RWPE1 (cell line): ENCODE measurements around the gene PLAU.
A peak's percentile ranks its signal among the peaks of the same experiment; 100 is the strongest.
"Not testable (repeated sequence)": the region's sequence is repeated elsewhere in the genome, so short reads cannot be mapped to it uniquely, and the experiment has no call there.

Experiments used
- CTCF ChIA-PET: fragments of 350-600 bp; sonication (Branson Sonifier 250); formaldehyde crosslinking; extraction: SDS; loops from one replicate; lab custom pipeline; 2021; lab: Yijun Ruan, JAX
- POLR2A ChIA-PET: fragments of 400-600 bp; formaldehyde crosslinking; extraction: SDS; loops from one replicate; lab custom pipeline; 2020; ENCODE audit warnings: antibody characterized with exemption; ENCODE audit not compliant: low non-redundant PET; lab: Yijun Ruan, JAX
- DNase-seq: peaks from one replicate; pipeline ENCODE4 v3.0.0; 2012; ENCODE audit warnings: low spot score
- H3K27ac ChIP-seq: fragments of 450-650 bp; 2 replicates; pipeline ENCODE4 v1.5.1; 2017
- TF ChIP-seq, protein P1 (sequence below): fragments of 450-650 bp; conservative IDR thresholded peaks from 2 replicates; pipeline ENCODE4 v1.5.1; 2017; ENCODE audit warnings: low read depth, mild to moderate bottlenecking

The PLAU gene

GRCh38 chr10:73962386-73962785, 51.5 kb downstream of the PLAU start:
- CTCF ChIA-PET: interaction anchor here (0.5 kb wide), 1 partner anchor 98 kb away, joined by 4 read pairs; no protein-coding TSS in a partner anchor
- DNase-seq: no peak
- no peak overlapping the region for H3K27ac ChIP-seq
- POLR2A ChIA-PET: interaction anchor here (0.6 kb wide), 1 partner anchor 46 kb away, joined by 3 read pairs; no protein-coding TSS in a partner anchor
- TF ChIP-seq, protein P1, sequence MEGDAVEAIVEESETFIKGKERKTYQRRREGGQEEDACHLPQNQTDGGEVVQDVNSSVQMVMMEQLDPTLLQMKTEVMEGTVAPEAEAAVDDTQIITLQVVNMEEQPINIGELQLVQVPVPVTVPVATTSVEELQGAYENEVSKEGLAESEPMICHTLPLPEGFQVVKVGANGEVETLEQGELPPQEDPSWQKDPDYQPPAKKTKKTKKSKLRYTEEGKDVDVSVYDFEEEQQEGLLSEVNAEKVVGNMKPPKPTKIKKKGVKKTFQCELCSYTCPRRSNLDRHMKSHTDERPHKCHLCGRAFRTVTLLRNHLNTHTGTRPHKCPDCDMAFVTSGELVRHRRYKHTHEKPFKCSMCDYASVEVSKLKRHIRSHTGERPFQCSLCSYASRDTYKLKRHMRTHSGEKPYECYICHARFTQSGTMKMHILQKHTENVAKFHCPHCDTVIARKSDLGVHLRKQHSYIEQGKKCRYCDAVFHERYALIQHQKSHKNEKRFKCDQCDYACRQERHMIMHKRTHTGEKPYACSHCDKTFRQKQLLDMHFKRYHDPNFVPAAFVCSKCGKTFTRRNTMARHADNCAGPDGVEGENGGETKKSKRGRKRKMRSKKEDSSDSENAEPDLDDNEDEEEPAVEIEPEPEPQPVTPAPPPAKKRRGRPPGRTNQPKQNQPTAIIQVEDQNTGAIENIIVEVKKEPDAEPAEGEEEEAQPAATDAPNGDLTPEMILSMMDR: no peak

DNA sequence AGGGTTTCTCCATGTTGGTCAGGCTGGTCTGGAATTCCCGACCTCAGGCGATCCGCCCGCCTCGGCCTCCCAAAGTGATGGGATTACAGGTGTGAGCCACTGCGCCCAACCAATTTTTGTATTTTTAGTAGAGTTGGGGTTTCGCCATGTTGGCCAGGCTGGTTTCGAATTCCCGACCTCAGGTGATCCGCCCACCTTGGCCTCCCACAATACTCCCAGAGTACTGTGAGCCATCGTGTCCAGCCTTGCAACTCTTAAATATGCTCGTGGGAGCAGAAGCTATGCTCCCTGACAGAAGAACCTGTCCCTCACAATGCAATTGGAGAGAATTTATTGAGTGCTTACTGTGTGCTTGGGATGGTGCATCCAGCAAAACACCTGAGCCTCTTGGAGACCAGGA, 52.6 kb downstream of the PLAU start:
- CTCF ChIA-PET, DNase-seq, POLR2A ChIA-PET, H3K27ac ChIP-seq: not testable (repeated sequence)

- POLR2A ChIA-PET: no interaction called here
- DNase-seq: no peak
- TF ChIP-seq, protein P1: no peak
- CTCF ChIA-PET: interaction anchor here (0.6 kb wide), 2 partner anchors 85 to 129 kb away, joined by 3 to 5 read pairs; no protein-coding TSS in a partner anchor
- H3K27ac ChIP-seq: peak overlapping the region; percentile 88; the same call in 1 of the 2 replicates
Observed at GRCh38 chr10:73964743-73965142, 53.8 kb downstream of the PLAU start.

DNA sequence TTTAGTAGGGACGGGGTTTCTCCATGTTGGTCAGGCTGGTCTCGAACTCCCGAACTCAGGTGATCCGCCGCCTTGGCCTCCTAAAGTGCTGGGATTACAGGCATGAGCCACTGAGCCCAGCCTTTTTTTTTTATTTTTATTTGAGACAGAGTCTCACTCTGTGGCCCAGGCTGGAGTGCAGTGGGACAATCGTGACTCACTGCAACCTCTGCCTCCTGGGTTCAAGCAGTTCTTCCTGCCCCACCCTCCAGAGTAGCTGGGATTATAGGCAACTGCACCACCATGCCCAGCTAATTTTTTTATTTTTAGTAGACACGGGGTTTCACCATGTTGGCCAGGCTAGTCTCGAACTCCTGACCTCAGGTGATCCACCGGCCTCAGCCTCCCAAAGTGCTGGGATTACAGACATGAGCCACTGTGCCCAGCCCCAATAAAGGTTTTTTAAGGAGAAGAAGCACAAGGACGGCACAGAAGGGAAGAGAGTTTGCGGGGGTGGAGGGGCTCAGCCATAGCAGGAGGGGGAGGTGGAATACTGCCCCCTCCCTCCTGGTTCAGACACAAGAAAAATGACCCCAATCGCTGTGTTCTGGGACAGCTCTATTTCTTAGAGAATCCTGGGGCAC, 54.4 kb downstream of the PLAU start:
- POLR2A ChIA-PET, DNase-seq: not testable (repeated sequence)
- peak overlapping the region; percentile 88 for H3K27ac ChIP-seq
- CTCF ChIA-PET: interaction anchor here (0.6 to 0.8 kb wide), 3 partner anchors 24 to 129 kb away, joined by 3 to 5 read pairs (median 3); no protein-coding TSS in a partner anchor

GRCh38 chr10:73965890-73966768, 55.2 kb downstream of the PLAU start:
- POLR2A ChIA-PET: no interaction called here
- peak overlapping the region; percentile 88 for H3K27ac ChIP-seq
- TF ChIP-seq, protein P1: no peak
- DNase-seq: peak; percentile 90
- CTCF ChIA-PET: interaction anchor here (0.5 to 0.8 kb wide), 2 partner anchors 25 to 167 kb away, joined by 3 to 7 read pairs; no protein-coding TSS in a partner anchor

- H3K27ac ChIP-seq: peak overlapping the region; percentile 88
- ChIA-PET POLR2A (no interaction called here), CTCF (interaction anchor here (0.7 kb wide), 1 partner anchor 87 kb away, joined by 3 read pairs; no protein-coding TSS in a partner anchor)
- peak; percentile 19 for DNase-seq
- TF ChIP-seq, protein P1: no peak
Observed at GRCh38 chr10:73967022-73967429, 56.1 kb downstream of the PLAU start.
